ENCODE results near the gene VAT1L.

Gene VAT1L

GRCh38 chr16:77762262-77762661, 26.1 kb upstream of the VAT1L start:
- H3K4me3 ChIP-seq (replicated peaks; ENCODE audit: low read depth, low read length), result no peak overlapping the region
- no peak for DNase-seq (ENCODE audit: low read depth)
- TF ChIP-seq CTCF (IDR thresholded peaks at IDR 0.05; ENCODE audit: low read length, missing control alignments), result no peak

GRCh38 chr16:77763994-77764393, 24.4 kb upstream of the VAT1L start:
- TF ChIP-seq CTCF (IDR thresholded peaks at IDR 0.05; ENCODE audit: low read length, missing control alignments), result no peak
- no peak for DNase-seq (ENCODE audit: low read depth)
- no peak overlapping the region for H3K4me3 ChIP-seq (replicated peaks; ENCODE audit: low read depth, low read length)

DNA sequence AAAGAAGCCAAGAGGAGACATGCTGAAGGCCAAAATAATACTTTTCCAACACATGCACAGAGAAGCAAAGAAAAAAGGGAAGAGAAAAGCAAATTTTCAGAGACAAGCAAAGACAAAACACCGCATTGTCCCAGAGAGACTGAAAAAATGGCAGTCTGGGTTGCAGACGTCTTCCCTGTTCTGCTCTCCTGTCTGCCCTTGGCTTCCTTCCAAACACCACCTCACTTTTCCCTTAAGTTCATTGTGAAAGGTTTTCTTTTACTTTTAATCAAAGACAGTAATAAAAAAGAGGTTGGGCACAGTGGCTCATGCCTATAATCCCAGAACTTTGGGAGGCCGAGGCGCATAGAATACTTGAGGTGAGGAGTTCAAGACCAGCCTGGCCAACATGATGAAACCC, 21.2 kb upstream of the VAT1L start:
- DNase-seq (ENCODE audit: low read depth), result peak; percentile 26
- TF ChIP-seq CTCF (IDR thresholded peaks at IDR 0.05; ENCODE audit: low read length, missing control alignments), result no peak
- no peak overlapping the region for H3K4me3 ChIP-seq (replicated peaks; ENCODE audit: low read depth, low read length)

DNA sequence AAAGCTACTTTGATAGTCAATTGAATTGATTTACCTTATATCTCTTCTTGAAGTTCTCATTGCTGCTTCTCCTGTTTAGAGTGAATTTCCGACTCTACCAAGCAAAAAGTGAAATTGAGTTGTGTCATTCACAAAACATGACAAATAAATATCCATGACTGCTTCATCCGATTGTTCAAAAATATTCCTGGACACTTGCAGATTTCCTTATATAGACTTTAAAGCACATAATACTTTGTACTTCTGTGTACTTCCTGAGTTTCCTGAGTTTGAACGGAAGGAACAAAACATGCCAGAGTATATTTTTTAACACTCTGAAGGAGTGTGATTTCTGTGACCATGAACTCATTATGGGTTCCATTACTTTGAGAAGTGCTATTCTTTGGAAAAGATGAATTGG, 20.5 kb upstream of the VAT1L start:
- no peak overlapping the region for H3K4me3 ChIP-seq (replicated peaks; ENCODE audit: low read depth, low read length)
- TF ChIP-seq CTCF (IDR thresholded peaks at IDR 0.05; ENCODE audit: low read length, missing control alignments), result no peak
- no peak for DNase-seq (ENCODE audit: low read depth)

DNA sequence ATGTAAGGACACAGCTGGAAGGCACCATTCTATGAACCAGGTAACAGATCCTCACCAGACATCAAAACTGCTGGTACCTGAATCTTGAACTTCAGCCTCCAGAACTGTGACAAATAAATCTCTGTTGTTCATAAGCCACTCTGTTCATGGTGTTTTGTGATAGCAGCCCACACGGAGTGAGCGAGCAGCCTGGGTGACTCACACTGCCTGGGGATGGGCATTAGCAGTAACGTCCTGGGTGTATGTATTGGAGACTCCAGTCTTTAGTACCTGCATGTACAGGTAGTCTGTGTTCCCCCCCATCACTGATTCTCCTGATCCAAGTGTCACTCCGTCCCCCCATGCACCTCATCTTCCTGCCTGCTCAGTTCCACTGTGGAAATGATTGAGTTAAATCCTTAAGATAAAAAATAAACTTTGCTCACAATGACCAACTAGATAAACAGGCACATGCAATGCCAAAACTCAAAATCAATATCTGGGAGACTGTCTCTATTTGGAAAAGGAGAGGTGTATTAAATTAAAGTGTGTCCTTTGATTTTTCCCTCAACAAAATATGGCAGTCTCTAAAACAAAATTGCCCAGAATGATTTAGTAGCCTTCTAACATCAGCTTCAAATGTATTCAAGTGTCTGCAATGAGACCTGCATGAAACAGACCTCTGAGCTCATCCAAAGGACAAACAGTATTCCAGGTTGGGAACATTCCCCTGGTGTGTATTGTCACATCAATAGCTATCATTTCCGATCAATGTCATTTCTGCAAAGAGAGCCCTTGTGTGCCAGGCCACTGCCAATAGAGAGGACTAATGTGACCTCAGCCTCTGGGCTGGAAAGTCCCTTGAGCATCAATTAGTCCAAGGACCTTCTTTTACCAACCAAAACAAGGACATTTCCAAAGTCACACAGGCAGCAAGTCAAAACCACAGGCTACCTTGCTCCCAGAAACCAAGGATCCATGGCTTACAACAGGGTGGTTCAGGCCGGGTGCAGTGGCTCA, 12.2 kb upstream of the VAT1L start:
- H3K4me3 ChIP-seq (replicated peaks; ENCODE audit: low read depth, low read length), result no peak overlapping the region
- peak; percentile 7 for DNase-seq (ENCODE audit: low read depth)
- TF ChIP-seq CTCF (IDR thresholded peaks at IDR 0.05; ENCODE audit: low read length, missing control alignments), result no peak

DNA sequence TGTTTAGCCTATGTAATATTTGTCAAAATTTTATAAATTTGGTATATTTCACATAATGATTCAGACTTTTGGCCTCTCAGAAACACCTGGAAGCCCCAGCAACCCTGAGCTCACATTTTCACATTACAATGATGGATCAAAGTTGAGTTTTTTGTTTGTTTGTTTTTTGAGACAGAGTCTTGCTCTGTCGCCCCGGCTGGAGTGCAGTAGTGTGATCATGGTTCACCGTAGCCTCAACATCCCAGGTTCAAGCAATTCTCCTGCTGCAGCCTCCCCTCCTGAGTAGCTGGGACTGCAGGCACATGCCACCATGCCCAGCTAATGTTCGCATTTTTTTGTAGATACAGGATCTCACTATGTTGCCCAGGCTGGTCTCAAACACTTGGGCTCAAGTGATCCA, 10.6 kb upstream of the VAT1L start:
- TF ChIP-seq CTCF (IDR thresholded peaks at IDR 0.05; ENCODE audit: low read length, missing control alignments), result no peak
- no peak overlapping the region for H3K4me3 ChIP-seq (replicated peaks; ENCODE audit: low read depth, low read length)
- no peak for DNase-seq (ENCODE audit: low read depth)

Data from fibroblast of pulmonary artery (primary cell).